GM23338 (cell line): ENCODE measurements around the gene ARL6. TPM values are rescaled to one million over a fixed set of nuclear protein-coding genes. Genes with fewer than 3 reads are reported as not detected.

Experiments used
- ATAC-seq: fragments of 200-7000 bp; cut with Tn5 transposase; 3 replicates; pipeline ENCODE4 v1.9.1; 2020
- DNase-seq: peaks from one replicate; pipeline ENCODE4 v3.0.0-alpha.2; 2015; ENCODE audit warnings: low spot score
- H2AFZ ChIP-seq: fragments of 200-600 bp; sonication (generic); 2 replicates; pipeline ENCODE4 v1.8.0; 2016; ENCODE audit warnings: antibody characterized with exemption, mild to moderate bottlenecking, moderate library complexity
- H3F3A ChIP-seq: fragments of 200-600 bp; sonication (generic); replicated peaks from 2 replicates; pipeline ENCODE4 v1.8.0; 2017; ENCODE audit warnings: antibody characterized with exemption, mixed run types, low read depth
- H3K27ac ChIP-seq: fragments of 200-600 bp; sonication (generic); 2 replicates; pipeline ENCODE4 v1.6.1; 2016; ENCODE audit warnings: low read depth
- H3K27me3 ChIP-seq: fragments of 200-600 bp; sonication (generic); 2 replicates; pipeline ENCODE4 v1.8.0; 2016; ENCODE audit warnings: mild to moderate bottlenecking, mixed run types, moderate library complexity; ENCODE audit not compliant: insufficient read depth
- H3K36me3 ChIP-seq: fragments of 200-600 bp; sonication (generic); 2 replicates; pipeline ENCODE4 v1.8.0; 2016; ENCODE audit warnings: mild to moderate bottlenecking; ENCODE audit not compliant: insufficient read depth
- H3K4me1 ChIP-seq: fragments of 200-600 bp; sonication (generic); 2 replicates; pipeline ENCODE4 v1.8.0; 2016; ENCODE audit warnings: mild to moderate bottlenecking, moderate library complexity; ENCODE audit not compliant: insufficient read depth
- H3K4me2 ChIP-seq: fragments of 200-600 bp; sonication (generic); 2 replicates; pipeline ENCODE4 v1.7.1; 2017; ENCODE audit warnings: mixed run types
- H3K4me3 ChIP-seq: fragments of 200-600 bp; sonication (generic); 2 replicates; pipeline ENCODE4 v1.6.1; 2016; ENCODE audit warnings: mixed run types
- H3K79me2 ChIP-seq: fragments of 200-600 bp; sonication (generic); replicated peaks from 2 replicates; pipeline ENCODE4 v1.8.0; 2017; ENCODE audit warnings: mild to moderate bottlenecking; ENCODE audit not compliant: insufficient read depth
- H3K9me2 ChIP-seq: fragments of 200-600 bp; sonication (generic); 2 replicates; pipeline ENCODE4 v1.8.0; 2017; ENCODE audit not compliant: insufficient read depth
- H4K20me1 ChIP-seq: fragments of 200-600 bp; sonication (generic); replicated peaks from 2 replicates; pipeline ENCODE4 v1.8.0; 2017; ENCODE audit warnings: mild to moderate bottlenecking; ENCODE audit not compliant: insufficient read depth
- H3K27ac Mint-ChIP-seq: 2 replicates; pipeline ENCODE4 v1.8.0; 2020; ENCODE audit warnings: inconsistent platforms, mild to moderate bottlenecking, moderate library complexity, mixed read lengths
- H3K27me3 Mint-ChIP-seq: 3 replicates; pipeline ENCODE4 v1.8.0; 2022; ENCODE audit warnings: low read depth, mild to moderate bottlenecking, moderate library complexity, mixed read lengths, inconsistent platforms; ENCODE audit not compliant: insufficient read depth, poor library complexity
- H3K36me3 Mint-ChIP-seq: 3 replicates; pipeline ENCODE4 v1.8.0; 2021; ENCODE audit warnings: low read depth, mild to moderate bottlenecking, inconsistent platforms, moderate library complexity, mixed read lengths
- H3K4me1 Mint-ChIP-seq: 3 replicates; pipeline ENCODE4 v1.8.0; 2020; ENCODE audit warnings: mild to moderate bottlenecking, inconsistent platforms, mixed read lengths
- H3K4me3 Mint-ChIP-seq: 3 replicates; pipeline ENCODE4 v1.8.0; 2021; ENCODE audit warnings: moderate library complexity, mild to moderate bottlenecking, inconsistent platforms, mixed read lengths
- H3K9me3 Mint-ChIP-seq: 3 replicates; pipeline ENCODE4 v1.8.0; 2020; ENCODE audit warnings: moderate library complexity, mild to moderate bottlenecking, inconsistent platforms, mixed read lengths
- CREB1 ChIP-seq: fragments of 250-450 bp; sonication (Bioruptor Pico); IDR thresholded peaks from 2 replicates; pipeline ENCODE4 v1.5.0; 2020; ENCODE audit warnings: low read depth, mild to moderate bottlenecking, moderate library complexity
- CTCF ChIP-seq, 2 experiments: fragments of 200-600 bp in 1 of 2; sonication (generic) in 1 of 2; conservative IDR thresholded peaks; 2 replicates each; pipeline versions ENCODE4 v1.5.1 to v1.6.1; 2016 to 2017; ENCODE audit warnings: antibody characterized with exemption in 2 of 2, low read depth in 2 of 2, mild to moderate bottlenecking in 2 of 2, moderate library complexity in 1 of 2
- ETS1 ChIP-seq: IDR thresholded peaks from 2 replicates; pipeline ENCODE4 v1.6.1; 2016; ENCODE audit warnings: antibody characterized with exemption
- POLR2AphosphoS5 ChIP-seq: IDR thresholded peaks from 2 replicates; pipeline ENCODE4 v1.6.1; 2016; ENCODE audit warnings: antibody characterized with exemption, low read depth
- REST ChIP-seq: IDR thresholded peaks from one replicate; pipeline ENCODE4 v1.6.1; 2018; ENCODE audit warnings: antibody characterized with exemption; ENCODE audit not compliant: unreplicated experiment
- STAT1 ChIP-seq: IDR thresholded peaks from one replicate; pipeline ENCODE4 v1.6.1; 2016; ENCODE audit warnings: antibody characterized with exemption; ENCODE audit not compliant: unreplicated experiment
- ZNF331 ChIP-seq: fragments of 250-450 bp; sonication (Bioruptor Pico); IDR thresholded peaks from 2 replicates; pipeline ENCODE4 v1.5.0; 2020; ENCODE audit warnings: low read depth, mild to moderate bottlenecking, moderate library complexity
- ZNF462 ChIP-seq: fragments of 250-450 bp; sonication (Bioruptor Pico); IDR thresholded peaks from 2 replicates; pipeline ENCODE4 v1.5.0; 2020; ENCODE audit warnings: mild to moderate bottlenecking, moderate library complexity
- polyA plus RNA-seq: library from polyadenylated mRNA; unstranded; fragments of >200 nt; fragmentation: Nextera tagmentation; extraction: Ambion mirVana; gene quantifications from 2 replicates; pipeline ENCODE4 v1.2.1, GENCODE V29; 2016
- total RNA-seq: library from RNA; depleted of rRNA; stranded (reverse); fragments of >200 nt; shearing (Covaris generic); gene quantifications from 2 replicates; pipeline ENCODE4 v1.2.3, GENCODE V29; 2014

ARL6 gene
- total and polyA plus RNA-seq, 2 experiments from 2014 or later = 9.8 to 10.9 TPM

GRCh38 chr3:97821774-97822358 is 57.3 kb downstream of the ARL6 start, which contains the start of gene CRYBG3:
CRYBG3 (plus strand) TSS chr3:97822011; CDS start chr3:97822207, 196 bp downstream.
- H3K4me2 ChIP-seq = peak within 1 kb of the TSS; percentile 99
- H3K79me2 ChIP-seq = peaks cover 28% of the 10 kb centered on the region
- H3K9me3 Mint-ChIP-seq = no peaks in the 10 kb centered on the region; the same call in 2 of the 3 replicates
- TF ChIP-seq ZNF331 (CRISPR knock-in tag) (no peak), ZNF462 (CRISPR knock-in tag) (no peak), ETS1 (no peak), CTCF (conservative IDR thresholded peaks at IDR 0.05; ENCODE audit: low read depth in 2 of 2) (peak; percentile 31 to 37; a peak in 3 of 4 replicates), POLR2AphosphoS5 (peak; percentile 75), STAT1 (no peak), CREB1 (CRISPR knock-in tag) (peak; percentile 12; the same call in 1 of the 2 replicates), REST (no peak)
- H3K9me2 ChIP-seq = no peaks in the 10 kb centered on the region
- peaks cover 21% of the 10 kb centered on the region for H3K27me3 Mint-ChIP-seq
- DNase-seq (peak; percentile 87), ATAC-seq (peak; percentile 94)
- H3K4me1 Mint-ChIP-seq = peaks cover 18% of the 10 kb centered on the region
- H3K27ac ChIP-seq = no peak within 1 kb of the TSS
- H4K20me1 ChIP-seq = no peaks in the 10 kb centered on the region
- H3F3A ChIP-seq = 0 out of 2 replicates have a peak, but pooled peaks cover 3% of the 10 kb centered on the region
- peaks cover 31% of the 10 kb centered on the region for H3K27me3 ChIP-seq
- H2AFZ ChIP-seq = peak within 1 kb of the TSS; percentile 99
- no peaks in the 10 kb centered on the region; the same call in 2 of the 3 replicates for H3K36me3 Mint-ChIP-seq
- no peak within 1 kb of the TSS for H3K27ac Mint-ChIP-seq
- peak within 1 kb of the TSS; percentile 79 for H3K4me3 ChIP-seq
- peaks cover 18% of the 10 kb centered on the region; the same call in 1 of the 2 replicates for H3K4me1 ChIP-seq
- H3K4me3 Mint-ChIP-seq = peak within 1 kb of the TSS; percentile 99
- no peaks in the 10 kb centered on the region for H3K36me3 ChIP-seq
